Measurements from ENCODE around the gene SNRPA.
A peak's percentile ranks its signal among the peaks of the same experiment; 100 is the strongest.
"Not testable (repeated sequence)": the region's sequence is repeated elsewhere in the genome, so short reads cannot be mapped to it uniquely, and the experiment has no call there.

Gene SNRPA

DNA sequence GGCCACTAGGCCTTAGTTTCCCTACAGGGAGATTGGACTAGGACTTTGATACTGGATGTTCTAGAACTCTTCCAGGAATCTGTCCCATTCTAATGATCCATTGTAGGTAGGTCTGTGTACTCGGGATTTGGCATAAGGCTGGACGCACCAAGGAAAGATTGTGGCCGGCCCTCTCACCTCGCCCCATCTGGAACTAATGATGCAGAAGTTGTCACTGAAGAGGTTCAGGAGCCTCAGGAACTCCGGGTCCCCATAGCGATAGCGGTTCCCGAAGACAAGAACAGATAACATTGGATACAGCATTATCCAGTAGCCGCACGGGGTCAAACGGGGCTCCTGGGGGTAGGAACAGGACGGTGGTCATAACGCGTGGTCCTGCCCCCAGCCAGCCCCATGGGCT lies 59.2 kb downstream of the SNRPA start:
- H3K4me3 ChIP-seq (ENCODE audit: low read depth, low read length) = no peak overlapping the region
- TF ChIP-seq ZNF24 (tag by site-specific recombination; IDR thresholded peaks at IDR 0.05) = 0 out of 2 replicates have a peak, but pooled peaks have one; percentile 37
- no peak for TF ChIP-seq ZNF302 (tag by site-specific recombination; IDR thresholded peaks at IDR 0.05; ENCODE audit: low read depth)
- CTCF ChIA-PET = interaction anchor here (0.9 to 1.2 kb wide), 2 partner anchors 9 to 32 kb away, joined by 3 to 4 read pairs; partner anchors contain the start of gene RAB4B
- no peak overlapping the region for H3K27ac ChIP-seq (ENCODE audit: extremely low read depth, low read depth, low read length)
- H3K4me1 ChIP-seq (ENCODE audit: control insufficient read depth, insufficient read depth, low read length) = peaks cover 33% of the 10 kb centered on the region
- POLR2A ChIA-PET = no interaction called here
- no peaks in the 10 kb centered on the region for H3K9me3 ChIP-seq (ENCODE audit: control insufficient read depth, insufficient read depth, low read depth, low read length)
- H3K36me3 ChIP-seq (ENCODE audit: control insufficient read depth in 2 of 2, insufficient read depth in 1 of 2, low read length in 2 of 2) = peaks cover 20 to 37% of the 10 kb centered on the region in 2 experiments

DNA sequence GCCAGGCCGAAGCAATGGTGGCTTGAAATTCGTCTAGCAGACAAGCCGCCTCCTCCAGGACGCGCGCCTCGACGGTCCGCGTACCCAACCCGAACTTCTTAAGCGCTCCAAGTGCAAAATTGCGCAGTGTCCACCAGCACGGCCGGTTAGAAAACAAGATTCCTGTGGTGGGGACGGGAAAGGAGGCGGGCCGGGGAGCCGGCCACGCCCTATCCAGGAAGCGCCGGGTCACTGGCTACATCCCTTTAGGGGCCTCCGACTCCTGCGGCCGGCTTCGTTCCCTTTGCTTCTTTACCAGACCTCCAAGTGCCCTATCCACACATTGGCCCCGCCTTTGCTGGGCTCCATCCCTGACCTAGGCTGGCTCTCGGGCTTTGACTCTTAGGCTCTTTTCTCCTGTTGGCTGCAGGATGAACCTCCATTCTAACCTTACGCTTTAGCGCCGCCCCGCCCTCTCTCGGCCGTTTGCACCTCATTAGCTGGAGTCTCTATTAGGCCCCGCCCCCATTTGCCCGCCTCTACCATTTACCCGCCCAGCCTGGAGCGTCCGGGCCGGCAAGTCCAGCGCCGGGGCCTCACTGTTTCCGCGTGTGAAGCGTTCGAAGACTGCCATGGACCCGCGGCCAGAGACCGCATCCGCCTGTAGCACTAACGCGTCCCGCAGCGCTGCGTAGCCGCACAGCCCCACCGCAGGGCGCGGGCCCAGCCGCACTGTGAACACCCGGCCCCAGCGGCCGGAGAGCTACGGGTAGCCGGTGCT lies 59.8 kb downstream of the SNRPA start:
- peaks cover 20 to 31% of the 10 kb centered on the region in 2 experiments for H3K36me3 ChIP-seq (ENCODE audit: control insufficient read depth in 2 of 2, insufficient read depth in 1 of 2, low read length in 2 of 2)
- POLR2A ChIA-PET = interaction anchor here (1.2 to 1.4 kb wide), 2 partner anchors 34 to 60 kb away, joined by 3 to 5 read pairs; partner anchors contain the start of gene ACTMAP
- H3K27ac ChIP-seq (ENCODE audit: extremely low read depth, low read depth, low read length) = 0 out of 2 replicates have a peak overlapping the region, but pooled peaks have one; percentile 37
- not testable (repeated sequence) for H3K9me3 ChIP-seq (ENCODE audit: control insufficient read depth, insufficient read depth, low read depth, low read length)
- TF ChIP-seq, protein P1, sequence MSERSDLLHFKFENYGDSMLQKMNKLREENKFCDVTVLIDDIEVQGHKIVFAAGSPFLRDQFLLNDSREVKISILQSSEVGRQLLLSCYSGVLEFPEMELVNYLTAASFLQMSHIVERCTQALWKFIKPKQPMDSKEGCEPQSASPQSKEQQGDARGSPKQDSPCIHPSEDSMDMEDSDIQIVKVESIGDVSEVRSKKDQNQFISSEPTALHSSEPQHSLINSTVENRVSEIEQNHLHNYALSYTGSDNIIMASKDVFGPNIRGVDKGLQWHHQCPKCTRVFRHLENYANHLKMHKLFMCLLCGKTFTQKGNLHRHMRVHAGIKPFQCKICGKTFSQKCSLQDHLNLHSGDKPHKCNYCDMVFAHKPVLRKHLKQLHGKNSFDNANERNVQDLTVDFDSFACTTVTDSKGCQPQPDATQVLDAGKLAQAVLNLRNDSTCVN (tag by site-specific recombination; optimal IDR thresholded peaks at IDR 0.05) = peak; percentile 24
- TF ChIP-seq KLF8 (tag by site-specific recombination; IDR thresholded peaks at IDR 0.05) (peak; percentile 47; the same call in 1 of the 2 replicates), KLF9 (tag by site-specific recombination; IDR thresholded peaks at IDR 0.05; ENCODE audit: low read depth) (peak; percentile 43; the same call in 1 of the 2 replicates), SP2 (tag by site-specific recombination; IDR thresholded peaks at IDR 0.05) (peak; percentile 68), SP3 (tag by site-specific recombination; IDR thresholded peaks at IDR 0.05) (peak; percentile 19; the same call in 1 of the 2 replicates)
- TF ChIP-seq, protein P2, sequence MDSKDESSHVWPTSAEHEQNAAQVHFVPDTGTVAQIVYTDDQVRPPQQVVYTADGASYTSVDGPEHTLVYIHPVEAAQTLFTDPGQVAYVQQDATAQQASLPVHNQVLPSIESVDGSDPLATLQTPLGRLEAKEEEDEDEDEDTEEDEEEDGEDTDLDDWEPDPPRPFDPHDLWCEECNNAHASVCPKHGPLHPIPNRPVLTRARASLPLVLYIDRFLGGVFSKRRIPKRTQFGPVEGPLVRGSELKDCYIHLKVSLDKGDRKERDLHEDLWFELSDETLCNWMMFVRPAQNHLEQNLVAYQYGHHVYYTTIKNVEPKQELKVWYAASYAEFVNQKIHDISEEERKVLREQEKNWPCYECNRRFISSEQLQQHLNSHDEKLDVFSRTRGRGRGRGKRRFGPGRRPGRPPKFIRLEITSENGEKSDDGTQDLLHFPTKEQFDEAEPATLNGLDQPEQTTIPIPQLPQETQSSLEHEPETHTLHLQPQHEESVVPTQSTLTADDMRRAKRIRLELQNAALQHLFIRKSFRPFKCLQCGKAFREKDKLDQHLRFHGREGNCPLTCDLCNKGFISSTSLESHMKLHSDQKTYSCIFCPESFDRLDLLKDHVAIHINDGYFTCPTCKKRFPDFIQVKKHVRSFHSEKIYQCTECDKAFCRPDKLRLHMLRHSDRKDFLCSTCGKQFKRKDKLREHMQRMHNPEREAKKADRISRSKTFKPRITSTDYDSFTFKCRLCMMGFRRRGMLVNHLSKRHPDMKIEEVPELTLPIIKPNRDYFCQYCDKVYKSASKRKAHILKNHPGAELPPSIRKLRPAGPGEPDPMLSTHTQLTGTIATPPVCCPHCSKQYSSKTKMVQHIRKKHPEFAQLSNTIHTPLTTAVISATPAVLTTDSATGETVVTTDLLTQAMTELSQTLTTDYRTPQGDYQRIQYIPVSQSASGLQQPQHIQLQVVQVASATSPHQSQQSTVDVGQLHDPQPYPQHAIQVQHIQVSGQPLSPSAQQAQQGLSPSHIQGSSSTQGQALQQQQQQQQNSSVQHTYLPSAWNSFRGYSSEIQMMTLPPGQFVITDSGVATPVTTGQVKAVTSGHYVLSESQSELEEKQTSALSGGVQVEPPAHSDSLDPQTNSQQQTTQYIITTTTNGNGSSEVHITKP (tag by site-specific recombination; IDR thresholded peaks at IDR 0.05) = peak; percentile 86
- H3K4me1 ChIP-seq (ENCODE audit: control insufficient read depth, insufficient read depth, low read length) = peaks cover 27% of the 10 kb centered on the region
- CTCF ChIA-PET = interaction anchor here (1.1 kb wide), 1 partner anchor 9 kb away, joined by 5 read pairs; no protein-coding TSS in a partner anchor
- peak overlapping the region; percentile 30 for H3K4me3 ChIP-seq (ENCODE audit: low read depth, low read length)

DNA sequence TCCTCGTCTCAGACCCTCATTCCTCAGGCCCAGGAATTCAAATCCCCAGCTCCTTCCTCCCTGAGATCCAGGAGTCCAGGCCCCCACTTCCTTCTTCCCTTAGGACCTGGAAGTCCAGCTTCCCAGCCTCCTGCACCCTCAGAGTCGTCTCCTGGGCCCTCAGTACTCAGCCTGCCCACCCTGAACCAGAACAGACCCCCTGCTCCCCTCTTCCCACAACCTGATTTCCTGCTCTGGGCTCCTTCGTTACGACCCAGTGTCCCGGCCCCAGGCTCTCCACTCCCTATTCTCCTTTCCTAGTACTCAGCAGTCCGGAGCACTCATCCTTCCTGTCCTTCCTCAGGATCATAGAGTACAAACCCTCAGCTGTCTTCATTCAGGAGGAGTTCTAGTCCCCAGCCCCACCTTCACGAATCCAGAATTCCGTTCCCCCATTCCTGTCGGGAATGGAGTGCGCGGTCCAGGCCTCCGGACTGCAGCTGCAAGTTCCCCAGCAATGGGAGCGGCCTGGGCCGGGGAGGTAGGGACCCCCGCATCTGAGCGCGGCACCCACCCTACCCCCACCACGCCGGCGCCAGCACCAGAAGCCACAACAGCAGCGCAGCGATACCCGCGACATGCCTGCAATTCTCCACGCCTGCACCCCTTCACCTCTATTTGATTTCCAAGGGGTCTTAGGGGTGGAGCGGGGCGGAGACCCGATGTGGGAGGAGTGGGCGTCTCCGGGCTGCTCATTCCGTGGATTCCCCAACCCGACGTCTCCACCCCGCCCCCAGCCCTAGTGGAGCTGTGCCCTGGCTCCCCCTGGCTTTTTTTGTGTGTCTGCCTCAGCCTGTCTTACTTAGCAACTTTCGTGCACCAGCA lies 60.7 kb downstream of the SNRPA start:
- CTCF ChIA-PET = interaction anchor here (0.7 to 1.2 kb wide), 4 partner anchors 8 to 153 kb away, joined by 3 to 5 read pairs (median 3); partner anchors contain the start of gene SNRPA
- Histone ChIP-seq H3K27ac (ENCODE audit: extremely low read depth, low read depth, low read length) (0 out of 2 replicates have a peak overlapping the region, but pooled peaks have one; percentile 37), H3K4me3 (ENCODE audit: low read depth, low read length) (no peak overlapping the region), H3K4me1 (ENCODE audit: control insufficient read depth, insufficient read depth, low read length) (peaks cover 18% of the 10 kb centered on the region), H3K36me3 (ENCODE audit: control insufficient read depth in 2 of 2, insufficient read depth in 1 of 2, low read length in 2 of 2) (peaks cover 20 to 31% of the 10 kb centered on the region in 2 experiments), H3K9me3 (ENCODE audit: control insufficient read depth, insufficient read depth, low read depth, low read length) (no peaks in the 10 kb centered on the region)
- POLR2A ChIA-PET = interaction anchor here (1.2 to 1.4 kb wide), 2 partner anchors 34 to 61 kb away, joined by 3 to 5 read pairs; partner anchors contain the start of gene ACTMAP
- TF ChIP-seq ZNF558 (tag by site-specific recombination; IDR thresholded peaks at IDR 0.05) (no peak), ZFHX2 (tag by site-specific recombination; conservative IDR thresholded peaks at IDR 0.05) (peak; percentile 74), KLF9 (tag by site-specific recombination; IDR thresholded peaks at IDR 0.05; ENCODE audit: low read depth) (no peak), ZNF404 (tag by site-specific recombination; IDR thresholded peaks at IDR 0.05) (no peak), ZNF341 (tag by site-specific recombination; IDR thresholded peaks at IDR 0.05; ENCODE audit: low read depth) (no peak)
- TF ChIP-seq, protein P3, sequence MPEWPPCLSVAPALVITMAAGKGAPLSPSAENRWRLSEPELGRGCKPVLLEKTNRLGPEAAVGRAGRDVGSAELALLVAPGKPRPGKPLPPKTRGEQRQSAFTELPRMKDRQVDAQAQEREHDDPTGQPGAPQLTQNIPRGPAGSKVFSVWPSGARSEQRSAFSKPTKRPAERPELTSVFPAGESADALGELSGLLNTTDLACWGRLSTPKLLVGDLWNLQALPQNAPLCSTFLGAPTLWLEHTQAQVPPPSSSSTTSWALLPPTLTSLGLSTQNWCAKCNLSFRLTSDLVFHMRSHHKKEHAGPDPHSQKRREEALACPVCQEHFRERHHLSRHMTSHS (tag by site-specific recombination; IDR thresholded peaks at IDR 0.05) = no peak
- TF ChIP-seq, protein P4, sequence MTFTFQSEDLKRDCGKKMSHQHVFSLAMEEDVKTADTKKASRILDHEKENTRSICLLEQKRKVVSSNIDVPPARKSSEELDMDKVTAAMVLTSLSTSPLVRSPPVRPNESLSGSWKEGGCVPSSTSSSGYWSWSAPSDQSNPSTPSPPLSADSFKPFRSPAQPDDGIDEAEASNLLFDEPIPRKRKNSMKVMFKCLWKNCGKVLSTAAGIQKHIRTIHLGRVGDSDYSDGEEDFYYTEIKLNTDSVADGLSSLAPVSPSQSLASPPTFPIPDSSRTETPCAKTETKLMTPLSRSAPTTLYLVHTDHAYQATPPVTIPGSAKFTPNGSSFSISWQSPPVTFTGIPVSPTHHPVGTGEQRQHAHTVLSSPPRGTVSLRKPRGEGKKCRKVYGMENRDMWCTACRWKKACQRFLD (tag by site-specific recombination; IDR thresholded peaks at IDR 0.05) = no peak
- TF ChIP-seq, protein P5, sequence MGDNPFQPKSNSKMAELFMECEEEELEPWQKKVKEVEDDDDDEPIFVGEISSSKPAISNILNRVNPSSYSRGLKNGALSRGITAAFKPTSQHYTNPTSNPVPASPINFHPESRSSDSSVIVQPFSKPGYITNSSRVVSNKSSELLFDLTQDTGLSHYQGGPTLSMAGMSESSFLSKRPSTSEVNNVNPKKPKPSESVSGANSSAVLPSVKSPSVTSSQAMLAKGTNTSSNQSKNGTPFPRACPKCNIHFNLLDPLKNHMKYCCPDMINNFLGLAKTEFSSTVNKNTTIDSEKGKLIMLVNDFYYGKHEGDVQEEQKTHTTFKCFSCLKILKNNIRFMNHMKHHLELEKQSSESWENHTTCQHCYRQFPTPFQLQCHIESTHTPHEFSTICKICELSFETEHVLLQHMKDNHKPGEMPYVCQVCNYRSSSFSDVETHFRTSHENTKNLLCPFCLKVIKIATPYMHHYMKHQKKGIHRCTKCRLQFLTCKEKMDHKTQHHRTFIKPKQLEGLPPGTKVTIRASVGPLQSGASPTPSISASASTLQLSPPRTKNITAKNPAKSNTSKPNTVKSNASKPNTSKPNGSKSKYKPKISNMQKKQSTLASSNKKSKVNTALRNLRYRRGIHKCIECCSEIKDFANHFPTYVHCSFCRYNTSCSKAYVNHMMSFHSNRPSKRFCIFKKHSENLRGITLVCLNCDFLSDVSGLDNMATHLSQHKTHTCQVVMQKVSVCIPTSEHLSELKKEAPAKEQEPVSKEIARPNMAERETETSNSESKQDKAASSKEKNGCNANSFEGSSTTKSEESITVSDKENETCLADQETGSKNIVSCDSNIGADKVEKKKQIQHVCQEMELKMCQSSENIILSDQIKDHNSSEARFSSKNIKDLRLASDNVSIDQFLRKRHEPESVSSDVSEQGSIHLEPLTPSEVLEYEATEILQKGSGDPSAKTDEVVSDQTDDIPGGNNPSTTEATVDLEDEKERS (tag by site-specific recombination; IDR thresholded peaks at IDR 0.05) = no peak
